ENCODE results near the gene PKD1.
A peak's percentile ranks its signal among the peaks of the same experiment; 100 is the strongest.

Gene PKD1

GRCh38 chr16:2085669-2086068 lies 50.0 kb downstream of the PKD1 start:
- peak; percentile 3 for DNase-seq

- DNase-seq = no peak
These were observed 50.6 kb downstream of the PKD1 start for GRCh38 chr16:2084895-2085625.

GRCh38 chr16:2083876-2084780 lies 51.6 kb downstream of the PKD1 start:
- no peak for DNase-seq

- no peak for DNase-seq
These were observed 52.3 kb downstream of the PKD1 start for GRCh38 chr16:2083409-2083808.

GRCh38 chr16:2082983-2083364 lies 52.7 kb downstream of the PKD1 start:
- no peak for DNase-seq

DNA sequence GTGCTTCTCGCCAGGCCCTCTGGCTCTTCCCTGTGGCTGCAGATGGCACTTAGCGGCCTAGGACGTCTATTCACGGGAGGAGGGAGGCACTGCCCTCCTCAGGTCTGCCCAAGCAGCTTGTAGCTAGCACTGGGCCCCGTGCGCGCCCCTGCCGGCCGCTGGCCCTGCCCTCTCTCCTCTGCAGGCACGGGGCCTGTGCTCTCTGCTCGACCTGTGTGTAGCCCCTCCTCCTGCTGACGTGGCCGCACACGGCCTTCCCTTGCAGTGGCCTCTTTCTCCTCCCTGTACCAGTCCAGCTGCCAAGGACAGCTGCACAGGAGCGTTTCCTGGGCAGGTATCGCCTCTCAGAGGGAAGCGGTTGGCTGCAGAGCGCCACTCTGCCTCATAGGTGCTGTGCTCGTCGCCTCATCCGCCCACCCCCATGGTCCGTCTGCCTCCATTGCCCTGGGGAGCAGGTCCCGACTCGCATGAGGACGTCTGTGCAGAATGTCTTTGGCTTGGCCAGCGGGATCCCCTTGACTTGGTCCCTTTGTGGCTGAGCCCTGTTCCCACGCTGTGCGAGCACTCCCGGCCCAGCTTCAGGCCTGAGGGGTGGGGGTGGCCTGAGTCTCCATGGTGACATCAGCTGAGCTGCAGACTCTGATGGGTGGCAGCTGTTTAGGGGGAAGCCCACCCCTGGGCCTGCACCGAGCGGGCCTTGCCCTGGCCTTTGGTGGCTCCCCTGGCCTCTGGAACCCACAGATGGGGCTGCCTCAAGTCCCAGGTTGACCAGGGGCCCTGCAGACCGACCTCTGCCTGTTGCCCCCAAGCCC lies 53.3 kb downstream of the PKD1 start:
- DNase-seq = peak; percentile 57

DNA sequence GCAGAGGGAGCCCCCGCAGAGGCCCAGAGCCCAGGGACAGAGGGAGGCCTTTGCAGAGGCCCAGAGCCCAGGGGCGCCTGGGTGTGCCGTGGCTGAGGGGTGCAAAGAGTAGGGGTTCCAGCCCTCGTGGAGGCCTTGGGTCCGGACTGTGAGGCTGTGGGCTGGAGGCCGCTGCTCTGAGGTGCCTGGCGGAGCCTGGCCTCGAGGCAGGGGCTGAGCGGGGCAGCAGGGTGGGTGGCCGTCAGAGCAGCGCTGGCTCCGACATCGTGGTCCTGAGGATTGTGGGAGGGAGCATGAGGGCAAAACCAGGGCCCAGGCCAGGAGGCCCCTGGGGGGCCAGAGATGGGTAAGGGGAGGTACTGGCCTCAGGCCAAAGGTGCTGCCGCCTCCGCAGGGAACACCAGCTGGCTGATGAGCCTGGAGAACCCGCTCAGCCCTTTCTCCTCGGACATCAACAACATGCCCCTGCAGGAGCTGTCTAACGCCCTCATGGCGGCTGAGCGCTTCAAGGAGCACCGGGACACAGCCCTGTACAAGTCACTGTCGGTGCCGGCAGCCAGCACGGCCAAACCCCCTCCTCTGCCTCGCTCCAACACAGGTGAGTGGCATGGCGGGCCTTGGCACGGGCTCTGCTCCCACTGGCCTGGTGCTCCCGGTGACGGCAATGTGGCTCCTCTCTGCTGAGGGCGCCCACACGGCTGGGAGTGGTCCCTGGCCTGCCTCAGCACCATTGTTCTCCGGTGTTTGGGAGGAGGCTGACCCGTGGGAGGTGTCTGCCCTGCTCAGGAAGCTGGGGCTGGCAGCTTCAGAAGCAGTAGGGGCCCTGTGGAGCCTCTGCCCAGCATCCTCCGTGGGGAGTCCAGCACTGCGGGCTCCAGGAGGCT lies 54.3 kb downstream of the PKD1 start:
- DNase-seq = no peak

GRCh38 chr16:2079991-2080390 lies 55.7 kb downstream of the PKD1 start:
- DNase-seq = no peak

- no peak for DNase-seq
These were observed 56.3 kb downstream of the PKD1 start for GRCh38 chr16:2079311-2079800.

- no peak for DNase-seq
These were observed 57.0 kb downstream of the PKD1 start for GRCh38 chr16:2078691-2079090.

DNA sequence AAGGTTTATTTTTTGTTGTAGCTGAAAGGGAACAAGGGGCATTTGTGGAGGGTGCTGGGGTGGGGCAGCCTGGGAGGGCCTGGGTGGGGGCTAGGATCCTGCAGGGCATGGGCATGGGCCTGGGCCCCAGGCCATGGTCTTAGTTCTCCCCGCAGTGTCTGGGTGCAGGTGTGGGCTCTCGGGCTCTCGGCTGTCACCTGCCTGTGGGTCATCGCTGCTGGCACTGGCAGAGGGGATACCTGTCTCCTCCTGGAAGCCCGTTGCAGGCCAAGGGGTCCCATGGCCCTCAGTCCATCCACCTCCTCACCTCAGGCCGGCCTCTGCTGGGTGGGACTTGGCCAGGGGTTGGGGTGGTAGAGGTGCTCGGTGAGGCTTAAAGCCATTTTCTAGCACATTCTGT lies 57.6 kb downstream of the PKD1 start:
- DNase-seq = no peak

GRCh38 chr16:2077696-2078095 lies 58.0 kb downstream of the PKD1 start:
- DNase-seq = no peak

DNA sequence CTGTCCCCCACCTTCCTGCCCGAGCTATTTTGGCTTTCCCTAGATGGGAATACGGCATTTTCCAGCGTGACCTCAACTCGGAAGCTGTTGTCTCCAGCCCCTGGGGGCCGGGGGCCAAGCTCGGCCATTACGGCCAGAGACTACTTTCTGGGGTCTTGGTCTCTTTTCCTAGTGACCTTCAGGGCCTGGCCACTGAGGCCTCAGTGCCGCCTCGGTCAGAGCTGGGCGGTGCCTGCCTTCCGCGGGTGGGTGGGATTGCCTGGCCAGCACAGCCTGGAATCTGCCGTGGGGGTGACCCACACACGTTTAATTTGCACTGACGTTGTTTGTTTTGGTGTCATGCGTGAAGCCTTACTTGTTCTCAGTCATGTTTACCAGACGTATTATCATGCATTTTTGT lies 58.7 kb downstream of the PKD1 start:
- DNase-seq = no peak

GRCh38 chr16:2076072-2076865 lies 59.4 kb downstream of the PKD1 start:
- no peak for DNase-seq

DNA sequence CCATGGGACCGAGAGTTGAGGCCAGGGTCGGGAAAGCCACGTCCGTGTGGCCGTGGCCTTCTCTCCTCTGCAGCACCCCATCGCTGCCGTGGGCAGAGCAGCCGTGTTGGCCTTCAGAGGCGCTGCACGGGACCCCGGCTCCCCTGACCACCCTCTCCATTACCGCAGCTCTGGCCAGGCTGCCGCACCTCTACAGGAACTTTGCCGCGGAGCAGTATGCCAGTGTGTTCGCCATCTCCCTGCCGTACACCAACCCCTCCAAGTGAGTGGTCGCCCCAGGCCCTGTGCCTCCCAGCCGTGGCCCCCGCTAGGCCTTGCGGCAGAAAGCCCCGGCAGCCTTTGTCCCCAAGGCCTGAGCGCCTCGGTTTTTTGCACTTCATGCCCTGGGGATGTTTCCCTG lies 60.1 kb downstream of the PKD1 start:
- no peak for DNase-seq

- DNase-seq = no peak
These were observed 61.6 kb downstream of the PKD1 start for GRCh38 chr16:2074071-2074470.

GRCh38 chr16:2072926-2073325 lies 62.8 kb downstream of the PKD1 start:
- no peak for DNase-seq

DNA sequence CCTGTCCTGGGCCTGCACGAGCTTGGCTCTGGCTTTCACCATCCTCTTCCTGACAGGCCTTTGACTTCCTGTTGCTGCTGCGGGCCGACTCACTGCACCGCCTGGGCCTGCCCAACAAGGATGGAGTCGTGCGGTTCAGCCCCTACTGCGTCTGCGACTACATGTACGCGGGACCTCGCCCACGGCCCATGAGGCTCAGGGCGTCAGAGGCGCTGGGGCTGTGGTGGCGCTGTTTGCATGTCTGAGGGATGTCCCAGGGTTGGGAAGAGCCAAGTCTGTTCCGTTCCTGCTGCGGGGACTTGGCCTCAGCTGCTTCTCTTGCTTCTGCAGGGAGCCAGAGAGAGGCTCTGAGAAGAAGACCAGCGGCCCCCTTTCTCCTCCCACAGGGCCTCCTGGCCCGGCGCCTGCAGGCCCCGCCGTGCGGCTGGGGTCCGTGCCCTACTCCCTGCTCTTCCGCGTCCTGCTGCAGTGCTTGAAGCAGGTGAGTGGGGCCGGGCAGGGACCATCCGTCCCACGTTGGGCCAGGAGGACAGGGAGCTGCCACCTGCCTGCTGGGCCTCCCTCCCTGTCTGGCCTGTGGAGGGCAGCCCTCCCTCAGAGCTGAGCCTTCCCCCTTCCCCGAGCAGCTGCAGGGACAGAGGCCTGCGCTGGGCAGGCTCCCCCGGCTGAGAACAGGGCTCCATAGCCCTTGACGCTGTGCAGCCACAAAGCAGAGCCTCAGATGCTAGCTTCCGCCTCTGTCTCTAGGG lies 64.1 kb downstream of the PKD1 start:
- no peak for DNase-seq

DNA sequence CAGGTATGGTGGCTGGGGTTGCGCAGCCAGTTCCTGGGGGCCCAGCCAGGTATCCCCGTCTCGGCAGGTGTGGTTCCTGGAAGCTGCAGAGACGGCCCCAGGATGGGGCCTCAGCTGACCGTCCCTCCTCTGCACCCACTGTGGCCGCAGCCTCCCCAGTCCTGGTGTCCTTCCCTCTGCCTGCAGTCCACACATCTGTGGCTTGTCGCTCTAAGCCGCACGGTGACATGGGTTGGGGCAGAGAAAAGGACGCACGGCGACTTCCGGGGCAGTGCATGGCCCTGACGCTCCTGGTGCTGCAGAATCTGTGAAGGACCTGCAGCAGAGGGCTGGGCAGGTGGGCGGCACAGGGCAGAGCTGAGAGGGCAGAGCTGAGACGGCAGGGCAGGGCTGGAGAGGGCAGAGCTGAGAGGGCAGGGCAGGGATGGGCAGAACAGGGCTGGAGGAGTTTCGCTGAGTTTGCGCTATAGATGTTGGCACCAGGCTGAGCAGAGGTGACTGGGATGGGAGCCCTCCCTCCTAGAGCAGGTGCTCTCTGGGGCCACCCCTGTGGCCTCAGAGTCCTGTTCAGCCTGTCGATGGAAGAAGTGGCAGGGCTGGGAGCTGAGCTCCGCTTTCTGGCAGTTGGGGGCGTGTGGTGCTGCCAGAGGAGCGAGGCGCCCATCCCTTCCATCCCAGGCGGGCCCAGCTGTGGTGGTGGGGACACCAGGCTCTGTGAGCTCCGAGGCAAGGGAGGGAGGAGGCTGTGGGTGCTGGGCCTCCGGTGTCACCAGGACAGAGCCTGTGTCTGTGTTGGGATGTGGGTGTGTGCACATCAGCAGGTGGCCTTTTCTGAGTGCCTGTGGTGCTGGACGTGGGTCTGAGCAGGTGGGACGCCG lies 64.9 kb downstream of the PKD1 start:
- no peak for DNase-seq

DNA sequence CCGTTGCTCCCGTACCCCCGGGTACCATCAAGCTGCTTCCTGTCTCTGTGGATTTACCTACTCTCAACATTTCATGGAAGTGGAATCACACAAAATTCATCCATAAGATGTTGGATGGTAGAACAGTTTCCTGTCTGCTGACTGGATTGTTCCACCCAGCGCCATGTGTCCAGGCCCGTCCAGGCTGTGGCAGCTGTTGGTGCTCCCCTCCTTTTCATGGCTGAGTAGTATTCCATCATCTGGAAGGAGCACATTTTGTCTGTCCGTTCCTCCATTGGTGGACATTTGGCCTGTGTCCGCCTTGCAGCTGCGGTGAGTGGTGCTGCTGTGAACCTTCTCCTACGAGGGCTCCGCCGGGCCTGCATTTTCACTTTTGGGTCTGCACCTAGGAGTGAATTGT lies 69.6 kb downstream of the PKD1 start:
- DNase-seq = no peak
